A549 (cell line): ENCODE data around the gene SNRK. TPM values are rescaled to one million over a fixed set of nuclear protein-coding genes. Genes with fewer than 3 reads are reported as not detected.

Experiments
- ATAC-seq, 2 experiments: fragments of 200-7000 bp in 1 of 2; fragments of >200 bp in 1 of 2; cut with Nextera tagmentation in 1 of 2; cut with Tn5 transposase in 1 of 2; 3 replicates each; pipeline versions ENCODE4 v1.8.0 to v1.9.1; 2018 to 2020; ENCODE audit warnings: mild to moderate bottlenecking in 1 of 2, moderate library complexity in 1 of 2
- CTCF ChIA-PET: fragments of 300-600 bp; sonication (Branson Sonifier 250); formaldehyde crosslinking; extraction: SDS; loops from one replicate; lab custom pipeline; 2021; ENCODE audit warnings: antibody characterized with exemption, inconsistent platforms; lab: Yijun Ruan, JAX
- POLR2A ChIA-PET: fragments of 350-600 bp; formaldehyde crosslinking; extraction: SDS; loops from one replicate; lab custom pipeline; 2021; ENCODE audit warnings: antibody characterized with exemption, inconsistent platforms; lab: Yijun Ruan, JAX
- DNase-seq, 2 experiments: peaks; one replicate each; pipeline versions ENCODE4 v3.0.0 to v3.0.0-alpha.2; 2011 to 2016; ENCODE audit warnings: low read depth in 1 of 2, low spot score in 1 of 2
- FAIRE-seq: peaks from 2 replicates; lab custom pipeline; 2011; peaks lifted over from hg19 to GRCh38; lab: Jason Lieb, UNC
- H3K27ac ChIP-seq, 2 experiments: fragments of >200 bp; sonication (Bioruptor Twin); formaldehyde crosslinking; 3 replicates each; pipeline ENCODE4 v1.5.1; 2016 to 2017
- H3K4me1 ChIP-seq: fragments of >200 bp; sonication (Bioruptor Twin); formaldehyde crosslinking; 3 replicates; pipeline ENCODE4 v1.6.1; 2016
- H3K4me2 ChIP-seq: fragments of >200 bp; sonication (Bioruptor Twin); formaldehyde crosslinking; 3 replicates; pipeline ENCODE4 v1.6.1; 2016
- H3K4me3 ChIP-seq: fragments of >200 bp; sonication (Bioruptor Twin); formaldehyde crosslinking; 3 replicates; pipeline ENCODE4 v1.5.1; 2016
- H3K9me3 ChIP-seq: fragments of >200 bp; sonication (Bioruptor Twin); formaldehyde crosslinking; 3 replicates; pipeline ENCODE4 v1.6.1; 2016
- ATOH8 ChIP-seq: fragments of 250-450 bp; sonication (Bioruptor Pico); IDR thresholded peaks from 2 replicates; pipeline ENCODE4 v1.5.0; 2020; ENCODE audit warnings: low read depth, mild to moderate bottlenecking, moderate library complexity
- BCL3 ChIP-seq: fragments of >200 bp; sonication (Bioruptor Twin); formaldehyde crosslinking; IDR thresholded peaks from 3 replicates; pipeline ENCODE4 v1.6.1; 2016
- BHLHE40 ChIP-seq: IDR thresholded peaks from 2 replicates; pipeline ENCODE4 v1.6.1; 2012; ENCODE audit warnings: low read depth, low read length, inconsistent platforms
- CBX8 ChIP-seq: fragments of 200-600 bp; sonication (generic); IDR thresholded peaks from 2 replicates; pipeline ENCODE4 v1.6.1; 2016
- CTCF ChIP-seq: fragments of >200 bp; sonication (Bioruptor Twin); formaldehyde crosslinking; IDR thresholded peaks from 3 replicates; pipeline ENCODE4 v1.5.1; 2016
- EP300 ChIP-seq, 2 experiments: fragments of >200 bp; sonication (Bioruptor Twin); formaldehyde crosslinking; IDR thresholded peaks; 2 replicates in 1 of 2; 3 replicates in 1 of 2; pipeline ENCODE4 v1.6.1; 2016 to 2017
- ESRRA ChIP-seq: fragments of 150-350 bp; IDR thresholded peaks from 2 replicates; pipeline ENCODE4 v1.6.1; 2014; ENCODE audit warnings: mild to moderate bottlenecking, low read length, borderline replicate concordance
- FOSB ChIP-seq: fragments of 250-450 bp; sonication (Bioruptor Pico); IDR thresholded peaks from 2 replicates; pipeline ENCODE4 v1.5.0; 2020; ENCODE audit warnings: mild to moderate bottlenecking, moderate library complexity
- FOXS1 ChIP-seq: fragments of 250-450 bp; sonication (Bioruptor Pico); IDR thresholded peaks from 2 replicates; pipeline ENCODE4 v1.5.0; 2020; ENCODE audit warnings: mild to moderate bottlenecking, moderate library complexity
- HMGXB4 ChIP-seq: fragments of 250-450 bp; sonication (Bioruptor Pico); IDR thresholded peaks from 2 replicates; pipeline ENCODE4 v1.5.0; 2021; ENCODE audit warnings: mild to moderate bottlenecking, moderate library complexity, borderline replicate concordance
- HOXB5 ChIP-seq: fragments of 250-450 bp; sonication (Bioruptor Pico); IDR thresholded peaks from 2 replicates; pipeline ENCODE4 v1.5.0; 2020; ENCODE audit warnings: mild to moderate bottlenecking, moderate library complexity
- JUN ChIP-seq, 2 experiments: fragments of >200 bp; sonication (Bioruptor Twin); formaldehyde crosslinking; IDR thresholded peaks; 2 replicates in 1 of 2; 3 replicates in 1 of 2; pipeline ENCODE4 v1.6.1; 2016 to 2017
- MAZ ChIP-seq: fragments of 150-350 bp; IDR thresholded peaks from 2 replicates; pipeline ENCODE4 v1.6.1; 2014; ENCODE audit warnings: antibody characterized with exemption, low read depth, low read length, borderline replicate concordance
- MYC ChIP-seq: IDR thresholded peaks from 2 replicates; pipeline ENCODE4 v1.6.1; 2012; ENCODE audit warnings: mild to moderate bottlenecking, inconsistent platforms, low read length, improper control_type of control experiment, borderline replicate concordance
- NPAS2 ChIP-seq: fragments of 250-450 bp; sonication (Bioruptor Pico); IDR thresholded peaks from 2 replicates; pipeline ENCODE4 v1.8.0; 2022; ENCODE audit warnings: mild to moderate bottlenecking, moderate library complexity, borderline replicate concordance
- POLR2AphosphoS2 ChIP-seq: conservative IDR thresholded peaks from 2 replicates; pipeline ENCODE4 v1.6.1; 2012; ENCODE audit warnings: low read length, improper control_type of control experiment, inconsistent platforms
- RAD21 ChIP-seq, 2 experiments: fragments of >200 bp in 1 of 2; sonication (Bioruptor Twin) in 1 of 2; formaldehyde crosslinking in 1 of 2; IDR thresholded peaks in 1 of 2; conservative IDR thresholded peaks in 1 of 2; 2 replicates in 1 of 2; 3 replicates in 1 of 2; pipeline ENCODE4 v1.6.1; 2012 to 2018; ENCODE audit warnings: inconsistent platforms in 1 of 2
- RARB ChIP-seq: fragments of 250-450 bp; sonication (Bioruptor Pico); IDR thresholded peaks from 2 replicates; pipeline ENCODE4 v1.8.0; 2021; ENCODE audit warnings: mild to moderate bottlenecking, moderate library complexity
- RFX5 ChIP-seq: fragments of 450-650 bp; IDR thresholded peaks from 2 replicates; pipeline ENCODE4 v1.7.1; 2014; ENCODE audit warnings: antibody characterized with exemption, mild to moderate bottlenecking, moderate library complexity
- SMC3 ChIP-seq: fragments of >200 bp; sonication (Bioruptor Twin); formaldehyde crosslinking; IDR thresholded peaks from 3 replicates; pipeline ENCODE4 v1.6.1; 2018; ENCODE audit warnings: inconsistent platforms
- SREBF2 ChIP-seq: fragments of 450-650 bp; IDR thresholded peaks from 2 replicates; pipeline ENCODE4 v1.6.1; 2014; ENCODE audit warnings: mild to moderate bottlenecking, moderate library complexity
- TFCP2L1 ChIP-seq: fragments of 250-450 bp; sonication (Bioruptor Pico); IDR thresholded peaks from 2 replicates; pipeline ENCODE4 v1.5.0; 2021; ENCODE audit warnings: mild to moderate bottlenecking
- TP53 ChIP-seq: fragments of 250-450 bp; sonication (Bioruptor Pico); IDR thresholded peaks from 2 replicates; pipeline ENCODE4 v1.5.0; 2021; ENCODE audit warnings: mild to moderate bottlenecking, moderate library complexity
- ZC3H11A ChIP-seq: fragments of 450-650 bp; IDR thresholded peaks from 2 replicates; pipeline ENCODE4 v1.6.1; 2014; ENCODE audit warnings: antibody characterized with exemption, mild to moderate bottlenecking
- ZNF302 ChIP-seq: fragments of 250-450 bp; sonication (Bioruptor Pico); IDR thresholded peaks from 2 replicates; pipeline ENCODE4 v1.9.0; 2021; ENCODE audit warnings: inconsistent platforms, mild to moderate bottlenecking, moderate library complexity
- WGBS: methylation state at CpG from one replicate; pipeline ENCODE4 v1.1.6; 2017; ENCODE audit errors: missing lambda C conversion rate; 5-methylcytosine and 5-hydroxymethylcytosine counted together
- polyA plus RNA-seq, 4 experiments: library from polyadenylated mRNA; depleted of rRNA in 3 of 4; stranded (reverse); fragments of >200 nt; fragmentation: RNase III in 1 of 4; extraction: RNeasy Plus Mini Kit Qiagen cat#74134 plus additional on column Dnase treatment in 1 of 4; gene quantifications; 2 replicates in 3 of 4; 3 replicates in 1 of 4; pipeline ENCODE4 v1.2.3, GENCODE V29; 2011 to 2017

Gene SNRK
- polyA plus RNA-seq, 2 of the 4 experiments (the other 2 are of a cell fraction): 3.5 to 7.2 TPM

- DNase-seq: no peak
- Histone ChIP-seq H3K4me1 (no peaks in the 10 kb centered on the region), H3K4me2 (no peak overlapping the region), H3K9me3 (no peaks in the 10 kb centered on the region), H3K4me3 (no peak overlapping the region), H3K27ac (no peak overlapping the region)
- CTCF ChIA-PET: no interaction called here
- no peak for FAIRE-seq
- ATAC-seq: no peak
- TF ChIP-seq HMGXB4 (CRISPR knock-in tag) (no peak), MAZ (no peak), HOXB5 (no peak), BHLHE40 (no peak), ATOH8 (CRISPR knock-in tag) (no peak), POLR2AphosphoS2 (no peak), ZNF302 (CRISPR knock-in tag) (no peak), EP300 (IDR thresholded peaks at IDR 0.05) (no peak), SMC3 (no peak), NPAS2 (no peak), RAD21 (conservative IDR thresholded peaks at IDR 0.05 in 1 of 2, IDR thresholded peaks at IDR 0.05 in 1 of 2) (no peak), MYC (no peak), ZC3H11A (no peak), BCL3 (no peak), RARB (CRISPR knock-in tag) (no peak), TFCP2L1 (no peak), CTCF (no peak), SREBF2 (no peak), RFX5 (no peak)
- 84% methylated on average over 9 of the region's 12 CpGs for WGBS
- POLR2A ChIA-PET: no interaction called here
Measured at GRCh38 chr3:43365601-43366305, 79.4 kb downstream of the SNRK start.

- FAIRE-seq (no peak), ATAC-seq (no peak), DNase-seq (no peak)
- Histone ChIP-seq H3K4me2 (no peak overlapping the region), H3K4me3 (no peak overlapping the region), H3K4me1 (no peaks in the 10 kb centered on the region), H3K27ac (no peak overlapping the region), H3K9me3 (no peaks in the 10 kb centered on the region)
- ChIA-PET POLR2A (no interaction called here), CTCF (no interaction called here)
- 80% methylated on average over 7 of the region's 11 CpGs for WGBS
- TF ChIP-seq SREBF2 (no peak), TP53 (no peak), FOXS1 (CRISPR knock-in tag) (no peak), RAD21 (conservative IDR thresholded peaks at IDR 0.05 in 1 of 2, IDR thresholded peaks at IDR 0.05 in 1 of 2) (no peak), TFCP2L1 (no peak), FOSB (CRISPR knock-in tag) (no peak), ESRRA (no peak), CBX8 (no peak), JUN (IDR thresholded peaks at IDR 0.05) (no peak)
Measured at GRCh38 chr3:43366481-43366880, 80.1 kb downstream of the SNRK start.
